CD4-positive, alpha-beta T cell (primary cell): ENCODE measurements around the gene CNTN4. TPM values are rescaled to one million over a fixed set of nuclear protein-coding genes. Genes with fewer than 3 reads are reported as not detected.
A peak's percentile ranks its signal among the peaks of the same experiment; 100 is the strongest.

Experiments used
- ATAC-seq: fragments of 200-7000 bp; cut with Tn5 transposase; one replicate; pipeline ENCODE4 v1.10.0; 2022; ENCODE audit warnings: mild to moderate bottlenecking; ENCODE audit not compliant: poor library complexity
- CTCF ChIA-PET: fragments of 350-600 bp; sonication (Branson Sonifier 250); formaldehyde crosslinking; loops from one replicate; lab custom pipeline; 2021; ENCODE audit warnings: antibody characterized with exemption, inconsistent platforms; lab: Charles Lee
- POLR2A ChIA-PET: fragments of 350-600 bp; sonication (Branson Sonifier 250); formaldehyde crosslinking; loops from one replicate; lab custom pipeline; 2021; ENCODE audit warnings: antibody characterized with exemption, inconsistent platforms; lab: Charles Lee
- DNase-seq, 14 experiments: peaks; one replicate each; pipeline ENCODE4 v3.0.0-alpha.2; 2013 to 2020; ENCODE audit warnings: mixed read lengths in 2 of 14
- H3K27ac ChIP-seq, 2 donors: one replicate each; pipeline versions ENCODE4 v1.5.1 to v1.7.0; 2013; ENCODE audit warnings: low read length in 2 of 2, low read depth in 1 of 2, mild to moderate bottlenecking in 1 of 2
- H3K27me3 ChIP-seq, 2 experiments: 1 replicate in 1 of 2; 2 replicates in 1 of 2; pipeline versions ENCODE4 v1.6.1 to v1.7.0; 2013; ENCODE audit warnings: low read length in 2 of 2, control low read depth in 1 of 2, mild to moderate bottlenecking in 1 of 2, moderate library complexity in 1 of 2; ENCODE audit not compliant: insufficient read depth in 2 of 2, control insufficient read depth in 1 of 2
- H3K36me3 ChIP-seq: one replicate; pipeline ENCODE4 v1.6.1; 2013; ENCODE audit warnings: low read length, control low read depth; ENCODE audit not compliant: insufficient read depth
- H3K4me1 ChIP-seq: one replicate; pipeline ENCODE4 v1.6.1; 2013; ENCODE audit warnings: low read length, control low read depth; ENCODE audit not compliant: insufficient read depth
- H3K4me3 ChIP-seq: one replicate; pipeline ENCODE4 v1.5.1; 2013; ENCODE audit warnings: mild to moderate bottlenecking, low read length, moderate library complexity
- H3K9me3 ChIP-seq, 2 experiments: 1 replicate in 1 of 2; 2 replicates in 1 of 2; pipeline versions ENCODE4 v1.6.1 to v1.7.0; 2013; ENCODE audit warnings: low read length in 2 of 2, mild to moderate bottlenecking in 2 of 2, control low read depth in 1 of 2, moderate library complexity in 1 of 2; ENCODE audit not compliant: control insufficient read depth in 1 of 2, insufficient read depth in 1 of 2
- H3K27ac Mint-ChIP-seq: one replicate; pipeline ENCODE4 v1.8.0; 2020; ENCODE audit warnings: mixed read lengths
- H3K27me3 Mint-ChIP-seq: one replicate; pipeline ENCODE4 v1.8.0; 2021; ENCODE audit warnings: mixed read lengths
- H3K36me3 Mint-ChIP-seq: one replicate; pipeline ENCODE4 v1.8.0; 2021; ENCODE audit warnings: low read depth, mixed read lengths
- H3K4me1 Mint-ChIP-seq: one replicate; pipeline ENCODE4 v1.8.0; 2021; ENCODE audit warnings: low read depth, mixed read lengths
- H3K4me3 Mint-ChIP-seq: one replicate; pipeline ENCODE4 v1.8.0; 2020; ENCODE audit warnings: mild to moderate bottlenecking, mixed read lengths
- H3K9me3 Mint-ChIP-seq: one replicate; pipeline ENCODE4 v1.8.0; 2020; ENCODE audit warnings: mixed read lengths
- intact Hi-C, 2 experiments: fragments of 100-400 bp; cut with DNase I in 1 of 2; cut with micrococcal nuclease in 1 of 2; formaldehyde crosslinking; loops; one replicate each; pipeline versions ENCODE4 v1.15.1 to v1.9.0; 2023 to 2025; cut with DNase I, micrococcal nuclease
- total RNA-seq, 174 experiments: library from RNA in 2 of 174; stranded (reverse) in 2 of 174; gene quantifications; one replicate each; pipeline ENCODE4 v1.2.3 and lab custom pipeline; 2021 to 2026
- TF ChIP-seq, protein P1 (sequence below): fragments of 200-600 bp; IDR thresholded peaks from one replicate; pipeline ENCODE4 v1.8.0; 2022; ENCODE audit warnings: antibody characterized with exemption, mild to moderate bottlenecking

CNTN4 gene
- total RNA-seq, 2 experiments from 2014 or later: not detected

DNA sequence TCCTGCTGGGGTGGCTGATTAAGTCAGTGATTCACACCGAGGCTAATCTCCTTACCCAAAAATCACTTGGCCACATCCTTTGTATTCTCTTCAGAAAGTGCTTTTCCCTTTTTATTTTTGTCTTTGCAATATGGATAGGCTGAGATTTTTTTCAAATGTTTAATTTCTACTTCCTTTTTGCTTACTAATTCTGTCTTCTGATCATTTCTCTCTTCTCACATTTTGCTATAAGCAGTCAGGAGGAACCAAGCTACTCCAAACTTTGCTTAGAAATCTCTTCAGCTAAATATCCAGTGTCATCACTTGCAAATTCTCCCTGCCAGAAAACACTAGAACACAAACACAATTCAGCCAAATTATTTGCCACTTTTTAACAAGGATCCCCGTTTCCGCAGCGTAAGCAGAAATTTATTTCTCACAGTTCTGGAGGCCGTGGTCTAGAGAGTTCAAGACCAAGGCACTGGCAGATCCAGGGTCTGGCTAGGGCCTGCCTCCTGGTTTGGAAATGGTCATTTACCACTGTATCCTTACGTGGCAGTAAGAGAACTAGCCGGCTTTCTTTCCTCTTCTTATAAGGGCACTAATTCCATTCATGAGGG is 906.6 kb downstream of the CNTN4 start:
- intact Hi-C loops: no loop called here
- Mint-ChIP-seq H3K27me3 (peaks cover 10% of the 10 kb centered on the region), H3K36me3 (no peaks in the 10 kb centered on the region), H3K4me3 (no peak overlapping the region), H3K9me3 (no peaks in the 10 kb centered on the region), H3K4me1 (no peaks in the 10 kb centered on the region), H3K27ac (no peak overlapping the region)
- Histone ChIP-seq H3K27me3 (no peaks in the 10 kb centered on the region), H3K4me1 (no peaks in the 10 kb centered on the region), H3K27ac (no peak overlapping the region), H3K36me3 (no peaks in the 10 kb centered on the region), H3K4me3 (no peak overlapping the region), H3K9me3 (no peaks in the 10 kb centered on the region)
- DNase-seq (no peak), ATAC-seq (no peak)
- TF ChIP-seq, protein P1, sequence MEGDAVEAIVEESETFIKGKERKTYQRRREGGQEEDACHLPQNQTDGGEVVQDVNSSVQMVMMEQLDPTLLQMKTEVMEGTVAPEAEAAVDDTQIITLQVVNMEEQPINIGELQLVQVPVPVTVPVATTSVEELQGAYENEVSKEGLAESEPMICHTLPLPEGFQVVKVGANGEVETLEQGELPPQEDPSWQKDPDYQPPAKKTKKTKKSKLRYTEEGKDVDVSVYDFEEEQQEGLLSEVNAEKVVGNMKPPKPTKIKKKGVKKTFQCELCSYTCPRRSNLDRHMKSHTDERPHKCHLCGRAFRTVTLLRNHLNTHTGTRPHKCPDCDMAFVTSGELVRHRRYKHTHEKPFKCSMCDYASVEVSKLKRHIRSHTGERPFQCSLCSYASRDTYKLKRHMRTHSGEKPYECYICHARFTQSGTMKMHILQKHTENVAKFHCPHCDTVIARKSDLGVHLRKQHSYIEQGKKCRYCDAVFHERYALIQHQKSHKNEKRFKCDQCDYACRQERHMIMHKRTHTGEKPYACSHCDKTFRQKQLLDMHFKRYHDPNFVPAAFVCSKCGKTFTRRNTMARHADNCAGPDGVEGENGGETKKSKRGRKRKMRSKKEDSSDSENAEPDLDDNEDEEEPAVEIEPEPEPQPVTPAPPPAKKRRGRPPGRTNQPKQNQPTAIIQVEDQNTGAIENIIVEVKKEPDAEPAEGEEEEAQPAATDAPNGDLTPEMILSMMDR: no peak
- POLR2A ChIA-PET: no interaction called here
- CTCF ChIA-PET: interaction anchor here (1.4 kb wide), 1 partner anchor 10 kb away, joined by 3 read pairs; no protein-coding TSS in a partner anchor

DNA sequence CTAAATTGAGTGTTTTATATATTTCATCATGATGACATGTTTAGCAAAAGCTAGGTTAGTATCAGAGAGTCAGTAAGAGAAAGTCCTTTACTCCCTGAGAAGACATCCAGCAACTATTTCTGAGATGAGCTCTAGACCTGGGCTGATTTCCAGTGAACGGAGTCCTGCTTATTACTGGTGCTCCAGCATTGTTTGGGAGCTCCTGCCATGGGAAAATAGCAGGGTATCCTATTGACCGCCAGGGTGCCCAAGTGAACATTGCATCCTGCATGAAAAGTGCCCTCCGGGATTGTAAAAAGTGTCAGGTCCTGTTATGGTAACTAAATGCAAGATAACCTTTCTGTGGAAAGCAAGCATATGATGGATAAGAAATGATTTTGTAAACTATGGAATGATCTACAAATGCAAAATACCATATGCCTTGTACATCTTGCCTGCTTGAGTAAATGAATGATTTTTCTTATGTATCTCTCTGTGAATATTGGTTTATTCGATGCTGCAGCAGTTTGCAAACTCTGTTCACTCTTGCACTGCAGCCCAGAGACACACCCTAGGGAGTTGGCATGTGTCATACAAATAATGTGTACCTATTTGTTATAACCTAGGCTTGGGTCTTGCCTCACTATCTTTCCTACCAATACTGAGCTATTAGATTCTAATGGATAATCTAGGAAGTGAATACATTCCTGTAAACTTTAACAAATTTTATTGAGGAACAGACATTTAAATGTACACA is 914.8 kb downstream of the CNTN4 start:
- TF ChIP-seq, protein P1: no peak
- ATAC-seq (no peak), DNase-seq (no peak)
- ChIA-PET POLR2A (no interaction called here), CTCF (no interaction called here)
- intact Hi-C loops: no loop called here
- Mint-ChIP-seq H3K4me3 (no peak overlapping the region), H3K27ac (no peak overlapping the region), H3K36me3 (no peaks in the 10 kb centered on the region), H3K9me3 (no peaks in the 10 kb centered on the region), H3K4me1 (no peaks in the 10 kb centered on the region), H3K27me3 (peaks cover 42% of the 10 kb centered on the region)
- Histone ChIP-seq H3K27ac (no peak overlapping the region), H3K9me3 (no peaks in the 10 kb centered on the region), H3K27me3 (peaks cover 3 to 6% of the 10 kb centered on the region in 2 experiments), H3K4me3 (no peak overlapping the region), H3K4me1 (no peaks in the 10 kb centered on the region), H3K36me3 (no peaks in the 10 kb centered on the region)

DNA sequence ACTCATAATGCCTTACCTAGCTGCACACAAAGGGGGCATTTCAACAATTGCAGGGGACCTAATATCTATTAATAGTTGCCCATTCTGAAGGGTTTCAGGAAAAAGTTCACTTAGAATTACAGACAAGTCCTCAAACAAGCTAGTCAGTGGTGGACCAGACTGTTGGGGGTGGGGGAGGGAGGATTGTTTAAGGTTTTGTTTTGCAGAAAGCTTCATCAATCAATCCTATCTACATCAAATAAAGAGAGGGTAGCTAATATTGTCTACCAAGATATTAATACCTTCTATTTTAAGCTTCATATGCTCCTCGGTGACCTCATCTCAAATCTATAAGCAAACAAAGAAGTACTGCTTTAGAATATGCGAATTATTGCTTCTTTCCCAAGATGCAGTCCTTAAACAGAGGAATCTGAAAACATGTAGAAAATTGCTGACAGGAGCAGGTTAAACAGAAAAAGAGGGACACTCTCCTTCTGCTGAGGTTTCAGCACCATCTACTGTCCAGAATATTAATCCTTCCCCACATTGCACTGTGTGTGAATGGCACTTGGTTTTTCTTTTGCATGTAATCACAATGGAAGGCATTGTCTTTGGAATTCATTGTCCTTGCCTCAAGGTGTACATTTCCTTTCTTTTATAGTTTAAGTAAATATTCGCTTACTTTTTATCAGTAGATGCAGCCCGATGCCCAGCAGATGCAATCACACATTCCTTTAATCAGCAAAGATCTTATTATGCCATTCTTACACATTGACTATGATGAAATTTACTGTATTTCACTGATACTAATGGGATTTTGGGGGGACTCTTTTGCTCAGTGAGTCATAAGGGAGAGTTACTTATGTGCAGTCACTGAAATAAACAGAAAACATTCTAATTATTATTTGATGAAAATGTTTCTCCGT is 916.8 kb downstream of the CNTN4 start:
- H3K36me3 ChIP-seq: no peaks in the 10 kb centered on the region
- TF ChIP-seq, protein P1: no peak
- no peaks in the 10 kb centered on the region for H3K9me3 Mint-ChIP-seq
- CTCF ChIA-PET: interaction anchor here (1.2 kb wide), 1 partner anchor 9 kb away, joined by 3 read pairs; no protein-coding TSS in a partner anchor
- POLR2A ChIA-PET: interaction anchor here (1.1 kb wide), 1 partner anchor 12 kb away, joined by 3 read pairs; no protein-coding TSS in a partner anchor
- intact Hi-C loops: no loop called here
- no peaks in the 10 kb centered on the region for H3K9me3 ChIP-seq
- H3K27ac Mint-ChIP-seq: no peak overlapping the region
- H3K27me3 Mint-ChIP-seq: peaks cover 48% of the 10 kb centered on the region
- H3K27ac ChIP-seq: no peak overlapping the region
- H3K36me3 Mint-ChIP-seq: no peaks in the 10 kb centered on the region
- ATAC-seq (no peak), DNase-seq (peak in 2 of 14 experiments; percentile 5 to 6)
- H3K4me1 ChIP-seq: no peaks in the 10 kb centered on the region
- no peak overlapping the region for H3K4me3 ChIP-seq
- H3K4me1 Mint-ChIP-seq: no peaks in the 10 kb centered on the region
- peaks cover 3 to 8% of the 10 kb centered on the region in 2 experiments for H3K27me3 ChIP-seq
- no peak overlapping the region for H3K4me3 Mint-ChIP-seq
